Testis (tissue), 2 donors: Measurements from ENCODE around the gene CENPP.

ENCODE experiments used
- POLR2A ChIP-seq: fragments of 450-650 bp; IDR thresholded peaks from one replicate; pipeline ENCODE4 v1.6.1; 2017; ENCODE audit warnings: antibody characterized with exemption, mild to moderate bottlenecking, moderate library complexity
- TF ChIP-seq, protein P1 (sequence below), 3 experiments: fragments of 450-650 bp in 2 of 3; fragments of 200-600 bp in 1 of 3; sonication (generic) in 1 of 3; IDR thresholded peaks; one replicate each; pipeline ENCODE4 v1.5.1; 2016 to 2019; ENCODE audit warnings: antibody characterized with exemption in 3 of 3, mild to moderate bottlenecking in 2 of 3, moderate library complexity in 1 of 3

DNA sequence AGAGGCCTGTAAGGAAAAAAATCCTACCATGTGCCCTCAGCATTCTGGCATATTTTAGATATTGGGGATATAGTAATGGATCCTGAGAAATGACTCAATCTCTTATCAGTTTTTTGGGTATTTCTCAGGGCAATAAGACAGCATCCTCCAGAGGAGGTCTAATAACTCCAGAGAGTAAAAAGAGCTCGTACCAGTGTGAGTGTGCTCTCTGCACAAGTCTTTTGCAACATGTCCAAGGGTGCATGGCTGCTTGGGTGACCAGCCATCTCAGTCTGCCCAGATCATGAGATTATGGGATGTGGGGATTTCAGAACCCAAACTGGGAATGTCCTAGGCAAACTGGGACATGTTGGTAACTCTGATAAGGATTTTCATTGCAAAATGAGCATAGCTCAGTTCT, 141.3 kb downstream of the CENPP start:
- TF ChIP-seq, protein P1, sequence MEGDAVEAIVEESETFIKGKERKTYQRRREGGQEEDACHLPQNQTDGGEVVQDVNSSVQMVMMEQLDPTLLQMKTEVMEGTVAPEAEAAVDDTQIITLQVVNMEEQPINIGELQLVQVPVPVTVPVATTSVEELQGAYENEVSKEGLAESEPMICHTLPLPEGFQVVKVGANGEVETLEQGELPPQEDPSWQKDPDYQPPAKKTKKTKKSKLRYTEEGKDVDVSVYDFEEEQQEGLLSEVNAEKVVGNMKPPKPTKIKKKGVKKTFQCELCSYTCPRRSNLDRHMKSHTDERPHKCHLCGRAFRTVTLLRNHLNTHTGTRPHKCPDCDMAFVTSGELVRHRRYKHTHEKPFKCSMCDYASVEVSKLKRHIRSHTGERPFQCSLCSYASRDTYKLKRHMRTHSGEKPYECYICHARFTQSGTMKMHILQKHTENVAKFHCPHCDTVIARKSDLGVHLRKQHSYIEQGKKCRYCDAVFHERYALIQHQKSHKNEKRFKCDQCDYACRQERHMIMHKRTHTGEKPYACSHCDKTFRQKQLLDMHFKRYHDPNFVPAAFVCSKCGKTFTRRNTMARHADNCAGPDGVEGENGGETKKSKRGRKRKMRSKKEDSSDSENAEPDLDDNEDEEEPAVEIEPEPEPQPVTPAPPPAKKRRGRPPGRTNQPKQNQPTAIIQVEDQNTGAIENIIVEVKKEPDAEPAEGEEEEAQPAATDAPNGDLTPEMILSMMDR (IDR thresholded peaks at IDR 0.05) = no peak
- no peak for TF ChIP-seq POLR2A
